Upper lobe of left lung (tissue), 6 donors: ENCODE data around the gene IFIT3. TPM values are rescaled to one million over a fixed set of nuclear protein-coding genes. Genes with fewer than 3 reads are reported as not detected.
"Not testable (repeated sequence)": the region's sequence is repeated elsewhere in the genome, so short reads cannot be mapped to it uniquely, and the experiment has no call there.

Source experiments
- ATAC-seq, 2 donors: fragments of 200-7000 bp; cut with Tn5 transposase; one replicate each; pipeline ENCODE4 v1.9.1; 2022; ENCODE audit warnings: mild to moderate bottlenecking in 2 of 2, moderate library complexity in 2 of 2; ENCODE audit not compliant: low FRiP score in 2 of 2
- DNase-seq, 2 donors: peaks; one replicate each; pipeline ENCODE4 v3.0.0-alpha.2; 2019 to 2020
- H3K27ac ChIP-seq, 4 donors: fragments of 200-600 bp; sonication (generic); one replicate each; pipeline ENCODE4 v1.5.1; 2016 to 2019
- H3K27me3 ChIP-seq, 4 donors: fragments of 200-600 bp; sonication (generic); one replicate each; pipeline ENCODE4 v1.5.1; 2017 to 2019
- H3K36me3 ChIP-seq, 4 donors: fragments of 200-600 bp; sonication (generic); one replicate each; pipeline ENCODE4 v1.5.1; 2016 to 2019
- H3K4me1 ChIP-seq, 4 donors: fragments of 200-600 bp; sonication (generic); one replicate each; pipeline ENCODE4 v1.5.1; 2018 to 2019
- H3K4me3 ChIP-seq, 4 donors: fragments of 200-600 bp; sonication (generic); one replicate each; pipeline ENCODE4 v1.5.1; 2017 to 2019; ENCODE audit warnings: mild to moderate bottlenecking in 2 of 4, moderate library complexity in 1 of 4
- H3K9me3 ChIP-seq, 4 donors: fragments of 200-600 bp; sonication (generic); one replicate each; pipeline ENCODE4 v1.5.1; 2018 to 2019
- EP300 ChIP-seq, 4 donors: sonication (generic); formaldehyde crosslinking; IDR thresholded peaks; one replicate each; pipeline ENCODE4 v1.5.1; 2017; ENCODE audit warnings: antibody characterized with exemption in 4 of 4, control low read depth in 2 of 4
- POLR2A ChIP-seq, 4 donors: fragments of 450-650 bp; IDR thresholded peaks; one replicate each; pipeline ENCODE4 v1.5.1; 2016 to 2017; ENCODE audit warnings: antibody characterized with exemption in 4 of 4, mild to moderate bottlenecking in 2 of 4
- POLR2AphosphoS5 ChIP-seq, 2 donors: sonication (generic); formaldehyde crosslinking; IDR thresholded peaks; one replicate each; pipeline ENCODE4 v1.5.1; 2017; ENCODE audit warnings: antibody characterized with exemption in 2 of 2
- WGBS, 2 donors: methylation state at CpG; one replicate each; pipeline ENCODE4 v1.1.5; 2017 to 2018; 5-methylcytosine and 5-hydroxymethylcytosine counted together
- total RNA-seq, 6 donors: library from RNA; depleted of rRNA in 4 of 6; stranded (reverse); fragments of >200 nt in 4 of 6; gene quantifications; one replicate each; pipeline versions ENCODE4 v1.1.0 to v1.2.1, GENCODE V29; 2016 to 2021
- TF ChIP-seq, protein P1 (sequence below), 6 experiments: fragments of 450-650 bp in 4 of 6; fragments of 200-600 bp in 2 of 6; sonication (generic) in 2 of 6; IDR thresholded peaks; one replicate each; pipeline ENCODE4 v1.5.1; 2016 to 2019; ENCODE audit warnings: antibody characterized with exemption in 6 of 6
- donor health status: DM: no; HTN: no; CAD: no; lungs with moderate emphysema.
- donor health status: DM: no; HTN: yes; CAD: no; lungs with severe emphysema.

The IFIT3 gene
- total RNA-seq, 6 donors from 2014 or later = 27.2 to 81.9 (median 33.8) TPM

DNA sequence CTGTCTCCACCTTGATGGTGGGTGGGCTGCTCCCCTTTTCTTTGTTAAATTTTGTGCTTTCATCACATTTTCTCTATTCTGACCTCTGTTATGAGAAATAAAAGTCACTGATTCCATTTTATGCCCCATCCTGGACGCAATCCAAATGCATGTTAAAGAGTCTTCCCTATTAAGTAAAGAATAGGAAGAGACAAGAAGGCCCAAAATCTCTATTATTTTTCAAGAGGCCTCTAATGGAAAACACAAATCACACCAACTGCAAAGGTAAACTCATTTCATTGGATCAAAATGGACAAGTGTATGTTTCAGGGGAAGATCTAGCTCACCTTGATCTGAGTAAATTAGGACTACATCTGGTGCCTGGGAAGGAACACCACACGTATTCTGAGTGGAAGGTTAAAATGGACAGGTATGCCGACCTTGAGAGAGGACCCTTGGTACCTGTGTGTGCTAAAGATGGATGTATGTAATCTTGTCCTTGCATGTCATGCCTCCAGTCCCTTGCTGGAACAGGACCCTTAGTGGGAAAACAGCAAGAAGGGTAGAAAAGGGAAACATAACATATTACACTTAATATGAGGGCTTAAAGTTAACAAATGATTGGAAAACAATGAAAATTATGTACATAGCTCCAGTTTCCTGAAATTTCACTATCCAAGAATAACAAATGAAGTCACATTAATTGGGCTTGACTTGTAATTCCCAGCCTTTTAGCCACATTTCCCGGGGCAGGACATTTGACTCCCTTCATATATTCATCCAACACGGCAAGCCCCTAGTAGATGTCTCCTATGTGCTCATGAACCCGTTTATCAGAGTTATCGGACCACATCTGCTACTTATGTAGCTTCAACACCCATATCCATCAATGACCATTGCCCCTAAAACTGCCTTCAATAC is 18.4 kb upstream of the IFIT3 start:
- WGBS, 2 donors = 91 to 95% methylated on average over 7 of the region's 7 CpGs
- TF ChIP-seq, protein P1, sequence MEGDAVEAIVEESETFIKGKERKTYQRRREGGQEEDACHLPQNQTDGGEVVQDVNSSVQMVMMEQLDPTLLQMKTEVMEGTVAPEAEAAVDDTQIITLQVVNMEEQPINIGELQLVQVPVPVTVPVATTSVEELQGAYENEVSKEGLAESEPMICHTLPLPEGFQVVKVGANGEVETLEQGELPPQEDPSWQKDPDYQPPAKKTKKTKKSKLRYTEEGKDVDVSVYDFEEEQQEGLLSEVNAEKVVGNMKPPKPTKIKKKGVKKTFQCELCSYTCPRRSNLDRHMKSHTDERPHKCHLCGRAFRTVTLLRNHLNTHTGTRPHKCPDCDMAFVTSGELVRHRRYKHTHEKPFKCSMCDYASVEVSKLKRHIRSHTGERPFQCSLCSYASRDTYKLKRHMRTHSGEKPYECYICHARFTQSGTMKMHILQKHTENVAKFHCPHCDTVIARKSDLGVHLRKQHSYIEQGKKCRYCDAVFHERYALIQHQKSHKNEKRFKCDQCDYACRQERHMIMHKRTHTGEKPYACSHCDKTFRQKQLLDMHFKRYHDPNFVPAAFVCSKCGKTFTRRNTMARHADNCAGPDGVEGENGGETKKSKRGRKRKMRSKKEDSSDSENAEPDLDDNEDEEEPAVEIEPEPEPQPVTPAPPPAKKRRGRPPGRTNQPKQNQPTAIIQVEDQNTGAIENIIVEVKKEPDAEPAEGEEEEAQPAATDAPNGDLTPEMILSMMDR (IDR thresholded peaks at IDR 0.05) = no peak
- TF ChIP-seq POLR2A (IDR thresholded peaks at IDR 0.05) = no peak
- TF ChIP-seq EP300 (IDR thresholded peaks at IDR 0.05) = no peak
- TF ChIP-seq POLR2AphosphoS5 (IDR thresholded peaks at IDR 0.05) = no peak
- H3K4me3 ChIP-seq = no peak overlapping the region
- no peak for ATAC-seq
- no peak for DNase-seq
- peaks cover 0 to 7% (median 4%) of the 10 kb centered on the region in 4 donors for H3K4me1 ChIP-seq
- H3K36me3 ChIP-seq = peaks cover 0 to 36% (median 19%) of the 10 kb centered on the region in 4 donors
- no peak overlapping the region for H3K27ac ChIP-seq
- no peaks in the 10 kb centered on the region for H3K9me3 ChIP-seq
- no peaks in the 10 kb centered on the region for H3K27me3 ChIP-seq

DNA sequence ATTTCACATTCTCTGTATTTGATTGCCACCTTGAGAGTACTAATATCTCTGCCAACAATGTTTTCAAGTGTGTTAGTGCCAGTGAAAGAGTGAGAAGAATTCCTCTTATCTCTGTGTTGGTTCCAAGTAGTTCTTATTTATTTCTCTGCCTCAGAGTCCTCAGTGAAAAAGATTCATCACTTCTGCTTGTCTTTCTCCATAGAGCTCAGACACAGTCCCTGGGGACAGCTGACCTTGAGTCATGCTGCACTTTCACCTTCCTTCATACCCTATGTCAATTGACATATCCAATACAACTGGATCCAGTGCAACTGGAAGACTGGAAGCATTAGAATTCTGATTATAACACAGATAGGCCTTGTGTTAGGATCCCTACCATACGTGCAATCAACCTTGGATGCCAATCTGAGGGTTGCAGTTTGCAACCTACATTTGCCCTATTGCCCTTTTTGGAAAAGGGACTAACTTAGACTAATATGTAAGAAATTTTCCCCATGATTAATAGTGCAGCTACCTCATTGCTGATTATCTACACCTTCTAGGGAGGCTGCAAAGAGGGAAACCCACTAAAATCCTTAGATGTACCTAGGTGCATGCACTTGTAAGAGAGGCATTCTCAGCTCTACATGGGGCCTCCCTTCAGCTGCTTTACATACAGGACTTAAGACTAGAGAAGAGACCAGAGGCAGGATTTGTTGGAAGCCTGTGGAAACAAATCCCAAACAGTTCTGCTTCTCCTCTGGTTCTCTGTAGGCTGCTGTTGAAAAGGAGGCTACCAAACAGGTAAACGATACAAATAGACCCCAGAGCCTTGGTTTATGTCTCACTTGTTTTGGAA is 17.5 kb upstream of the IFIT3 start:
- WGBS, 2 donors = 83 to 96% methylated on average over 2 of the region's 2 CpGs
- Histone ChIP-seq H3K36me3 (peaks cover 0 to 36% (median 19%) of the 10 kb centered on the region in 4 donors), H3K4me3 (no peak overlapping the region), H3K27ac (no peak overlapping the region), H3K27me3 (no peaks in the 10 kb centered on the region), H3K9me3 (no peaks in the 10 kb centered on the region), H3K4me1 (no peaks in the 10 kb centered on the region)
- TF ChIP-seq, protein P1 (IDR thresholded peaks at IDR 0.05) = no peak
- TF ChIP-seq EP300 (IDR thresholded peaks at IDR 0.05) (no peak), POLR2A (IDR thresholded peaks at IDR 0.05) (no peak), POLR2AphosphoS5 (IDR thresholded peaks at IDR 0.05) (no peak)
- ATAC-seq (no peak), DNase-seq (no peak)

DNA sequence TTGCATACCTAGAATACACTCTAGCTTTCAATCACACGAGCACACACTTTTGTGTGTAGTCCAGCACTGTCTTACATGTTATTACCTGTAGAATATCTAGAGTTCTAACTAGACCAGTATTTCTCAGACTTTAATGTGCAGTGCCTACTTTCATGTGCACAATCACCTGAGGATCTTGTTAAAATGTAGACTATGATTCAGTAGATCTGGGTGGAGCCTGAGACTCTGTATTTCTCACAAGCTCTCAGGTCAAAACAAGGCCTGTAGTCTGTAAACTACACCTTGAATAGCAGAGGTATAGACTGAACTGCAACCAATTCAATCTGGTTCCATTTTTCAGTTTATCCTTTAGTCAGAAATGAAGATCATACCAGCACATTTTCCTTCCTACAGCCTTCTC is 14.8 kb upstream of the IFIT3 start:
- no peaks in the 10 kb centered on the region for H3K9me3 ChIP-seq
- H3K4me1 ChIP-seq = no peaks in the 10 kb centered on the region
- WGBS, 2 donors = 79 to 83% methylated on average over 1 of the region's 1 CpG
- TF ChIP-seq, protein P1 (IDR thresholded peaks at IDR 0.05) = no peak
- no peak for TF ChIP-seq POLR2A (IDR thresholded peaks at IDR 0.05)
- no peak for TF ChIP-seq EP300 (IDR thresholded peaks at IDR 0.05)
- TF ChIP-seq POLR2AphosphoS5 (IDR thresholded peaks at IDR 0.05) = no peak
- no peak overlapping the region for H3K4me3 ChIP-seq
- no peak for DNase-seq
- ATAC-seq = no peak
- no peaks in the 10 kb centered on the region for H3K27me3 ChIP-seq
- peaks cover 0 to 14% (median 0%) of the 10 kb centered on the region in 4 donors for H3K36me3 ChIP-seq
- H3K27ac ChIP-seq = no peak overlapping the region

DNA sequence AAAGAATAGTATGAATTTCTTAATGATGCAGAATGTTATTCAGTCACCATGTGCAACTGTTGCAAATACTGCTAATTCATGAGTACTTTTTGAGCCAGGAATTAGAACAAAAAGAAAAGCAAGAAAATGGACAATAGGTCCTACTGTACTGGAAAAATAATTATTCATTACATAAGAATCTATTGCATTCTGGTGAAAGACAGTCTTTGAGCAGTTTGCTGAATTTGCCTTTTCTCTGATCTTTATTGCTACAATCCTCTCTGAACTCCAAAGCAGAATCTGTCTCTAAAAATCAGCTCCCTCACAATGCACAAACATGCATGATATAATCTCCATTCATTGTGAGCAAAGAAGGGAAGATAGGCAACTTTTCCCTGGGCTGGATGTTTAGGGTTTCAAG is 13.1 kb upstream of the IFIT3 start:
- no peaks in the 10 kb centered on the region for H3K27me3 ChIP-seq
- TF ChIP-seq, protein P1 (IDR thresholded peaks at IDR 0.05) = no peak
- no peak for TF ChIP-seq POLR2A (IDR thresholded peaks at IDR 0.05)
- no peak for TF ChIP-seq POLR2AphosphoS5 (IDR thresholded peaks at IDR 0.05)
- TF ChIP-seq EP300 (IDR thresholded peaks at IDR 0.05) = no peak
- no peak overlapping the region for H3K4me3 ChIP-seq
- H3K36me3 ChIP-seq = no peaks in the 10 kb centered on the region
- H3K9me3 ChIP-seq = no peaks in the 10 kb centered on the region
- H3K27ac ChIP-seq = no peak overlapping the region
- ATAC-seq = no peak
- no peak for DNase-seq
- no peaks in the 10 kb centered on the region for H3K4me1 ChIP-seq

DNA sequence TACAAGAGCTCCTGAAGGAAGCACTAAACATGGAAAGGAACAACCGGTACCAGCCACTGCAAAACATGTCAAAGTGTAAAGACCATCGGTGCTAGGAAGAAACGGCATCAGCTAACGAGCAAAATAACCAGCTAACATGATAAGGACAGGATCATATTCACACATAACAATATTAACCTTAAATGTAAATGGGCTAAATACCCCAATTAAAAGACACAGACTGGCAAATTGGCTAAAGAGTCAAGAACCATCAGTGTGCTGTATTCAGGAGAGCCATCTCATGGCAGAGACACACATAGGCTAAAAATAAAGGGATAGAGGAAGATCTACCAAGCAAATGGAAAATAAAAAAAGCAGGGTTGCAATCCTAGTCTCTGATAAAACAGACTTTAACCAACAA is 9.8 kb upstream of the IFIT3 start:
- H3K27me3 ChIP-seq, H3K27ac ChIP-seq, ATAC-seq, H3K9me3 ChIP-seq, H3K4me3 ChIP-seq, H3K4me1 ChIP-seq, DNase-seq, H3K36me3 ChIP-seq: not testable (repeated sequence)
- WGBS, 2 donors = 94 to 98% methylated on average over 4 of the region's 4 CpGs

DNA sequence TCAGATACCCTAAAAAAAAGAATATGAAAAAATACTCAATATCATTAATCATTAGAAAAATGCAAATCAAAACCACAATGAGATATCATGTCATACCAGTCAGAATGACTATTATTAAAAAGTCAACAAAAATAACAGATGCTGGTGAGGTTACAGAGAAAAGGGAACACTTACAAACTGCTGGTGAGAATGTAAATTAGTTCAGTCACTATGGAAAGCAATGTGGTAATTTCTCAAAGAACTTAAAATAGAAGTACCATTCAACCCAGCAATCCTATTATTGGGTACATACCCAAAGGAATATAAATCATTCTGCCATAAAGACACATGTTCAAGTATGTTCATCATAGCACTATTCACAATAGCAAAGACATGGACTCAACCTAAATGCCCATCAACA is 2.7 kb upstream of the IFIT3 start:
- not testable (repeated sequence) for H3K27ac ChIP-seq, H3K4me3 ChIP-seq, DNase-seq, H3K9me3 ChIP-seq, ATAC-seq, H3K36me3 ChIP-seq, H3K27me3 ChIP-seq
- H3K4me1 ChIP-seq = peaks cover 21 to 27% (median 27%) of the 10 kb centered on the region in 4 donors

DNA sequence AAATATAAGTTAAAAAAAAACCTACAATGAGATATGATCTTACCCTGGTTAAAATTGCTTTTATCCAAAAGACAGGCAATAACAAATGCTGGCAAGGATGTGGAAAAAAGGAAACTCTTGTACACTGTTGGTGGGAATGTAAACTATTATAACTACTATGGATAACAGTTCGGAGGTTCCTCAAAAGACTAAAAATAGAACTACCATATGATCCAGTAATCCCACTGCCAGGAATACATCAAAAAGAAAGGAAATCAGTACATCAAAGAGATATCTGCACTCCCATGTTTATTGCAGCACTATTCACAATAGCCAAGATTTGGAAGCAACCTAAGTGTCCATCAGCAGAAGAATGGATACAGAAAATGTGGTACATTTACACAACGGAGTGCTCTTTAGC is 1.9 kb upstream of the IFIT3 start:
- H3K9me3 ChIP-seq, H3K27me3 ChIP-seq, H3K4me3 ChIP-seq, ATAC-seq, H3K36me3 ChIP-seq, DNase-seq: not testable (repeated sequence)
- Histone ChIP-seq H3K4me1 (peaks cover 27 to 35% (median 32%) of the 10 kb centered on the region in 4 donors), H3K27ac (peak overlapping the region in 1 of 4 donors; percentile 95)
- 50 to 56% methylated on average over 2 of the region's 2 CpGs for WGBS, 2 donors
